GM12878 (cell line): ENCODE results near the gene IFI6. TPM values are rescaled to one million over a fixed set of nuclear protein-coding genes. Genes with fewer than 3 reads are reported as not detected.
A peak's percentile ranks its signal among the peaks of the same experiment; 100 is the strongest.

ENCODE experiments used
- ATAC-seq: fragments of 200-7000 bp; cut with Tn5 transposase; 3 replicates; pipeline ENCODE4 v1.9.1; 2020; ENCODE audit warnings: mild to moderate bottlenecking, moderate library complexity
- BruUV-seq: library from RNA; stranded (reverse); fragments of 400-500 nt; replicated peaks from 2 replicates; lab custom pipeline; 2021; lab: Mats Ljungman, UMichigan
- CTCF ChIA-PET: fragments of 300-600 bp; sonication (Branson Sonifier 250); formaldehyde crosslinking; extraction: SDS; loops from one replicate; lab custom pipeline; 2021; ENCODE audit warnings: inconsistent platforms; lab: Yijun Ruan, JAX
- POLR2A ChIA-PET: fragments of 350-600 bp; formaldehyde crosslinking; extraction: SDS; loops from one replicate; lab custom pipeline; 2021; ENCODE audit warnings: inconsistent platforms; lab: Charles Lee
- RAD21 ChIA-PET: fragments of 300-600 bp; sonication (Branson Sonifier 250); formaldehyde crosslinking; loops from one replicate; lab custom pipeline; 2023; ENCODE audit warnings: antibody characterized with exemption; ENCODE audit not compliant: unreplicated experiment; lab: Charles Lee
- SMC1A ChIA-PET: fragments of 300-600 bp; sonication (Branson Sonifier 250); formaldehyde crosslinking; loops from one replicate; lab custom pipeline; 2023; ENCODE audit not compliant: unreplicated experiment, uncharacterized antibody; lab: Charles Lee
- DNase-seq: peaks from one replicate; pipeline ENCODE4 v3.0.0-alpha.2; 2011; ENCODE audit warnings: low read depth, low spot score
- FAIRE-seq: peaks from 3 replicates; lab custom pipeline; 2011; peaks lifted over from hg19 to GRCh38; lab: Jason Lieb, UNC
- H2AFZ ChIP-seq: 2 replicates; pipeline ENCODE4 v1.6.0; 2011; ENCODE audit warnings: low read depth, low read length, control low read depth; ENCODE audit not compliant: control insufficient read depth
- H3K27ac ChIP-seq: 2 replicates; pipeline ENCODE4 v1.5.1; 2011; ENCODE audit warnings: control low read depth; ENCODE audit not compliant: control insufficient read depth, insufficient read depth
- H3K27me3 ChIP-seq, 2 experiments: replicated peaks in 1 of 2; 2 replicates each; pipeline versions ENCODE4 v1.6.0 to v1.6.1; 2011; ENCODE audit warnings: low read length in 1 of 2; ENCODE audit not compliant: control insufficient read depth in 2 of 2, insufficient read depth in 2 of 2
- H3K36me3 ChIP-seq, 2 experiments: 2 replicates each; pipeline ENCODE4 v1.5.1; 2011; ENCODE audit warnings: low read length in 1 of 2; ENCODE audit not compliant: control insufficient read depth in 2 of 2, insufficient read depth in 2 of 2
- H3K4me1 ChIP-seq: 2 replicates; pipeline ENCODE4 v1.6.1; 2011; ENCODE audit warnings: mild to moderate bottlenecking, low read length, moderate library complexity, mixed read lengths; ENCODE audit not compliant: control insufficient read depth, insufficient read depth
- H3K4me2 ChIP-seq: 2 replicates; pipeline ENCODE4 v1.6.0; 2011; ENCODE audit warnings: control low read depth; ENCODE audit not compliant: control insufficient read depth, insufficient read depth
- H3K4me3 ChIP-seq: fragments of 200-600 bp; sonication (generic); 2 replicates; pipeline ENCODE4 v1.5.1; 2016
- H3K79me2 ChIP-seq: 2 replicates; pipeline ENCODE4 v1.6.0; 2011; ENCODE audit warnings: low read length; ENCODE audit not compliant: control insufficient read depth, insufficient read depth
- H3K9ac ChIP-seq: 2 replicates; pipeline ENCODE4 v1.8.0; 2011; ENCODE audit warnings: low read length, control low read depth, mixed read lengths; ENCODE audit not compliant: control insufficient read depth, insufficient read depth
- H3K9me3 ChIP-seq: replicated peaks from 3 replicates; pipeline ENCODE4 v1.5.1; 2011; ENCODE audit warnings: mild to moderate bottlenecking, low read length; ENCODE audit not compliant: control insufficient read depth, insufficient read depth
- H4K20me1 ChIP-seq: 2 replicates; pipeline ENCODE4 v1.6.0; 2011; ENCODE audit not compliant: control insufficient read depth, insufficient read depth
- CTCF ChIP-seq, 3 experiments: IDR thresholded peaks in 2 of 3; conservative IDR thresholded peaks in 1 of 3; 2 replicates each; pipeline ENCODE4 v1.5.1; 2011; ENCODE audit warnings: low read depth in 3 of 3, low read length in 3 of 3, mild to moderate bottlenecking in 3 of 3, control low read depth in 2 of 3, moderate library complexity in 2 of 3, inconsistent platforms in 1 of 3, mixed read lengths in 1 of 3; ENCODE audit not compliant: control insufficient read depth in 2 of 3, insufficient read depth in 1 of 3; ENCODE audit errors: extremely low read depth in 1 of 3
- ELK1 ChIP-seq: IDR thresholded peaks from 2 replicates; pipeline ENCODE4 v1.6.1; 2012; ENCODE audit warnings: low read depth, low read length, improper control_type of control experiment
- HSF1 ChIP-seq: fragments of 150-350 bp; IDR thresholded peaks from 2 replicates; pipeline ENCODE4 v1.6.1; 2014; ENCODE audit warnings: mild to moderate bottlenecking, low read depth, low read length
- IRF3 ChIP-seq: fragments of 450-650 bp; IDR thresholded peaks from 2 replicates; pipeline ENCODE4 v1.6.1; 2014; ENCODE audit warnings: mild to moderate bottlenecking
- MLLT1 ChIP-seq: fragments of 450-650 bp; IDR thresholded peaks from 2 replicates; pipeline ENCODE4 v1.6.1; 2016; ENCODE audit warnings: mild to moderate bottlenecking
- POLR2AphosphoS5 ChIP-seq: IDR thresholded peaks from 2 replicates; pipeline ENCODE4 v1.6.1; 2011; ENCODE audit warnings: mild to moderate bottlenecking, low read length, inconsistent platforms
- RCOR1 ChIP-seq: conservative IDR thresholded peaks from 2 replicates; pipeline ENCODE4 v1.6.1; 2012; ENCODE audit warnings: low read depth, low read length, improper control_type of control experiment
- SMAD1 ChIP-seq: fragments of 450-650 bp; IDR thresholded peaks from 2 replicates; pipeline ENCODE4 v1.6.1; 2018; ENCODE audit warnings: mild to moderate bottlenecking, low read depth; ENCODE audit not compliant: partially characterized antibody
- YY1 ChIP-seq: IDR thresholded peaks from 2 replicates; pipeline ENCODE4 v1.6.1; 2011; ENCODE audit warnings: low read depth, mild to moderate bottlenecking, low read length
- WGBS: methylation state at CpG from one replicate; pipeline ENCODE4 v1.1.6; 2016; ENCODE audit warnings: low lambda C conversion rate; ENCODE audit not compliant: insufficient replicate concordance, insufficient coverage; ENCODE audit errors: missing lambda C conversion rate; 5-methylcytosine and 5-hydroxymethylcytosine counted together
- in situ Hi-C: fragments of 300-500 bp; cut with MboI; formaldehyde crosslinking; loops from 9 replicates; pipeline ENCODE4 v1.14.3; 2018; ENCODE audit warnings: mixed read lengths
- intact Hi-C: fragments of 100-400 bp; cut with micrococcal nuclease; formaldehyde crosslinking; loops from one replicate; pipeline ENCODE4 v1.14.2; 2022; ENCODE audit not compliant: unreplicated experiment
- polyA plus RNA-seq, 11 experiments: library from polyadenylated mRNA; depleted of rRNA in 4 of 11; unstranded in 6 of 11; stranded (reverse) in 5 of 11; fragments of >200 nt; fragmentation: Nextera tagmentation in 4 of 11; fragmentation: Illumina TruSeq in 1 of 11; extraction: Ambion mirVana in 4 of 11; extraction: Trizol in 1 of 11; gene quantifications; 1 replicate in 1 of 11; 2 replicates in 10 of 11; pipeline versions ENCODE4 v1.2.1 to v1.2.3, GENCODE V29; 2011 to 2016; ENCODE audit warnings: inconsistent platforms in 2 of 11, missing spikeins in 2 of 11, low read depth in 1 of 11
- total RNA-seq, 4 experiments: library from RNA; depleted of rRNA in 3 of 4; stranded (reverse); fragments of >200 nt in 3 of 4; fragmentation: Illumina TruSeq in 1 of 4; extraction: Trizol in 1 of 4; gene quantifications; 2 replicates each; pipeline versions ENCODE4 v1.2.1 to v1.2.3, GENCODE V29; 2013 to 2021

IFI6 gene
- total and polyA plus RNA-seq, 10 of the 15 experiments (the other 5 are each of a cell fraction or from before 2014, with no cell fraction given), result 5.6 to 123 (median 69.0) TPM

- Histone ChIP-seq H3K27ac (peak overlapping the region; percentile 95), H3K9me3 (no peaks in the 10 kb centered on the region; the same call in 2 of the 3 replicates), H3K4me3 (peak overlapping the region; percentile 66), H3K4me1 (peaks cover 80% of the 10 kb centered on the region), H3K9ac (peak overlapping the region; percentile 86), H4K20me1 (no peaks in the 10 kb centered on the region), H3K36me3 (no peaks in the 10 kb centered on the region), H3K27me3 (no peaks in the 10 kb centered on the region), H3K4me2 (peak overlapping the region; percentile 87), H3K79me2 (peaks cover 3% of the 10 kb centered on the region), H2AFZ (peak overlapping the region; percentile 4; the same call in 1 of the 2 replicates)
- in situ Hi-C loops (no loop called here), intact Hi-C loops (loop anchor here (1.0 kb wide), 1 partner anchor 30 kb away; no protein-coding TSS in a partner anchor)
- DNase-seq (no peak), ATAC-seq (peak; percentile 2; the same call in 1 of the 3 replicates), FAIRE-seq (no peak)
- WGBS, result 31% methylated on average over 5 of the region's 5 CpGs
- TF ChIP-seq SMAD1 (peak; percentile 15), RCOR1 (0 out of 2 replicates have a peak, but pooled peaks have one; percentile 0), ELK1 (0 out of 2 replicates have a peak, but pooled peaks have one; percentile 6), YY1 (no peak), IRF3 (0 out of 2 replicates have a peak, but pooled peaks have one; percentile 1), POLR2AphosphoS5 (peak; percentile 70; the same call in 1 of the 2 replicates), HSF1 (no peak), MLLT1 (0 out of 2 replicates have a peak, but pooled peaks have one; percentile 2), CTCF (IDR thresholded peaks at IDR 0.05 in 2 of 3, conservative IDR thresholded peaks at IDR 0.05 in 1 of 3; ENCODE audit: control insufficient read depth in 2 of 3, extremely low read depth in 1 of 3, insufficient read depth in 1 of 3, low read depth in 3 of 3, low read length in 3 of 3) (no peak)
- POLR2A ChIA-PET, result interaction anchor here (0.8 to 14.3 kb wide), 6 partner anchors 13 to 65 kb away, joined by 3 to 141 read pairs (median 59); no protein-coding TSS in a partner anchor
- BruUV-seq, result TSS peak; percentile 88
- SMC1A ChIA-PET, result interaction anchor here (0.6 to 10.4 kb wide), 5 partner anchors 23 to 217 kb away, joined by 3 to 87 read pairs (median 11); no protein-coding TSS in a partner anchor
- CTCF ChIA-PET, result interaction anchor here (1.1 to 17.2 kb wide), 6 partner anchors 10 to 28 kb away, joined by 3 to 208 read pairs (median 23); partner anchors contain the start of gene AHDC1
- RAD21 ChIA-PET, result interaction anchor here (1.0 to 17.1 kb wide), 5 partner anchors 11 to 194 kb away, joined by 3 to 211 read pairs (median 33); no protein-coding TSS in a partner anchor
Observed at GRCh38 chr1:27633298-27633610, 38.7 kb downstream of the IFI6 start.
